Measurements from ENCODE around the gene ECHDC3. TPM values are rescaled to one million over a fixed set of nuclear protein-coding genes. Genes with fewer than 3 reads are reported as not detected.
A peak's percentile ranks its signal among the peaks of the same experiment; 100 is the strongest.

The ECHDC3 gene, protein sequence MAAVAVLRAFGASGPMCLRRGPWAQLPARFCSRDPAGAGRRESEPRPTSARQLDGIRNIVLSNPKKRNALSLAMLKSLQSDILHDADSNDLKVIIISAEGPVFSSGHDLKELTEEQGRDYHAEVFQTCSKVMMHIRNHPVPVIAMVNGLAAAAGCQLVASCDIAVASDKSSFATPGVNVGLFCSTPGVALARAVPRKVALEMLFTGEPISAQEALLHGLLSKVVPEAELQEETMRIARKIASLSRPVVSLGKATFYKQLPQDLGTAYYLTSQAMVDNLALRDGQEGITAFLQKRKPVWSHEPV
- total RNA-seq (2016; rRNA removed; fragmentation: Illumina TruSeq; extraction: Trizol), result not detected in 2 replicates
- total RNA-seq (2016; cell fraction: cytosol; rRNA removed; fragmentation: Illumina TruSeq; extraction: Trizol; ENCODE audit: low read depth), result not detected in 2 replicates
- 0.13 TPM in 1 of 2 replicates, not detected in the other for total RNA-seq (2016; cell fraction: insoluble cytoplasmic fraction; rRNA removed; fragmentation: Illumina TruSeq; extraction: Trizol)
- not detected in 2 replicates for total RNA-seq (2016; cell fraction: membrane; rRNA removed; fragmentation: Illumina TruSeq; extraction: Trizol)
- total RNA-seq (2016; cell fraction: nucleus; rRNA removed; fragmentation: Illumina TruSeq; extraction: Trizol), result not detected in 2 replicates
- polyA plus RNA-seq (2011; rRNA removed), result not detected in 2 replicates
- polyA plus RNA-seq (2011; cell fraction: cytosol; rRNA removed), result not detected in 2 replicates
- not detected in 2 replicates for polyA plus RNA-seq (2011; cell fraction: nucleus; rRNA removed)
- polyA plus RNA-seq (2012), result not detected in 2 replicates
- not detected in 2 replicates for polyA plus RNA-seq (2016; cell fraction: cytosol; fragmentation: Illumina TruSeq; extraction: Trizol; ENCODE audit: low read depth)
- polyA plus RNA-seq (2016; cell fraction: insoluble cytoplasmic fraction; fragmentation: Illumina TruSeq; extraction: Trizol; ENCODE audit: low read depth), result not detected in 2 replicates
- polyA plus RNA-seq (2016; cell fraction: membrane; fragmentation: Illumina TruSeq; extraction: Trizol; ENCODE audit: low read depth), result not detected in 2 replicates
- polyA plus RNA-seq (2016; cell fraction: nucleus; fragmentation: Illumina TruSeq; extraction: Trizol; ENCODE audit: insufficient read depth, low read depth), result not detected in 2 replicates
- polyA minus RNA-seq (2011; rRNA and poly(A)+ RNA removed; ENCODE audit: low replicate concordance), result 2.3 TPM in 1 of 2 replicates, not detected in the other
- not detected in 2 replicates for polyA minus RNA-seq (2011; cell fraction: cytosol; rRNA and poly(A)+ RNA removed)
- polyA minus RNA-seq (2011; cell fraction: nucleus; rRNA and poly(A)+ RNA removed), result not detected in 2 replicates
- Bru-seq, nascent RNA, result percentile 8 among the genes with signal in this experiment
- percentile 13 among the genes with signal in this experiment for BruChase-seq, experiment 1, labeled RNA remaining after a 6-hour chase
- BruChase-seq, experiment 2, labeled RNA remaining after a 2-hour chase, result percentile 10 among the genes with signal in this experiment
- long read RNA-seq, experiment 1, result 0 reads
- long read RNA-seq, experiment 2, result 0 reads

DNA sequence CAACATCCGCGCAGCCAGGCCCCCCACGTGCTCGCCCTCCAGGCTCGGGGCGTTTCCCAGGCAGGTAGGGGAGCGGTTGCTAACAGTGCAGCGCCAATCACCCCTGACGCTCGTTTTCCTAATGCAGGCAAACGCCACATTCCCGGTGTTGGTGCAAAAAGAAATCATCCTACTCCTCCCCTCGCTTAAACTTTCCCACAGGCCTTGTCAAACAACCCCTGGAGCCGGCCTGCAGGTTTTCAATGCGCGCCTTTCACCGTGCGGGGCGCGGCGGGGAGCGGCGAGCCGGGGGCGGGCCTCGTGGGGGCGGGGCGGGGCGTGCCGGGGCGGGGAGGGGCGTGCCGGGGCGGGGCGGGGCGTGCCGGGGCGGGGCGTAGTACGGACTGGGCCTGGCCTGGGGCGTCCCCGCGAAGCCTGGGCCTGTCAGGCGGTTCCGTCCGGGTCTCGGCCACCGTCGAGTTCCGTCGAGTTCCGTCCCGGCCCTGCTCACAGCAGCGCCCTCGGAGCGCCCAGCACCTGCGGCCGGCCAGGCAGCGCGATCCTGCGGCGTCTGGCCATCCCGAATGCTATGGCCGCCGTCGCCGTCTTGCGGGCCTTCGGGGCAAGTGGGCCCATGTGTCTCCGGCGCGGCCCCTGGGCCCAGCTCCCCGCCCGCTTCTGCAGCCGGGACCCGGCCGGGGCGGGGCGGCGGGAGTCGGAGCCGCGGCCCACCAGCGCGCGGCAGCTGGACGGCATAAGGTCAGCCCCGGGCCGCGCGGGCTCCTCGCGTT lies at the start of gene ECHDC3:
Gene ECHDC3 (plus strand): TSS at position 374 of the 770 bp plus-strand sequence. CDS start 195 bp downstream, at position 569.
- TF ChIP-seq, protein P1, sequence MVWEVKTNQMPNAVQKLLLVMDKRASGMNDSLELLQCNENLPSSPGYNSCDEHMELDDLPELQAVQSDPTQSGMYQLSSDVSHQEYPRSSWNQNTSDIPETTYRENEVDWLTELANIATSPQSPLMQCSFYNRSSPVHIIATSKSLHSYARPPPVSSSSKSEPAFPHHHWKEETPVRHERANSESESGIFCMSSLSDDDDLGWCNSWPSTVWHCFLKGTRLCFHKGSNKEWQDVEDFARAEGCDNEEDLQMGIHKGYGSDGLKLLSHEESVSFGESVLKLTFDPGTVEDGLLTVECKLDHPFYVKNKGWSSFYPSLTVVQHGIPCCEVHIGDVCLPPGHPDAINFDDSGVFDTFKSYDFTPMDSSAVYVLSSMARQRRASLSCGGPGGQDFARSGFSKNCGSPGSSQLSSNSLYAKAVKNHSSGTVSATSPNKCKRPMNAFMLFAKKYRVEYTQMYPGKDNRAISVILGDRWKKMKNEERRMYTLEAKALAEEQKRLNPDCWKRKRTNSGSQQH (CRISPR knock-in tag; IDR thresholded peaks at IDR 0.05; ENCODE audit: low read depth), result no peak
- TF ChIP-seq ZNF674 (CRISPR knock-in tag; IDR thresholded peaks at IDR 0.05; ENCODE audit: low read depth), result no peak
- TF ChIP-seq, protein P2, sequence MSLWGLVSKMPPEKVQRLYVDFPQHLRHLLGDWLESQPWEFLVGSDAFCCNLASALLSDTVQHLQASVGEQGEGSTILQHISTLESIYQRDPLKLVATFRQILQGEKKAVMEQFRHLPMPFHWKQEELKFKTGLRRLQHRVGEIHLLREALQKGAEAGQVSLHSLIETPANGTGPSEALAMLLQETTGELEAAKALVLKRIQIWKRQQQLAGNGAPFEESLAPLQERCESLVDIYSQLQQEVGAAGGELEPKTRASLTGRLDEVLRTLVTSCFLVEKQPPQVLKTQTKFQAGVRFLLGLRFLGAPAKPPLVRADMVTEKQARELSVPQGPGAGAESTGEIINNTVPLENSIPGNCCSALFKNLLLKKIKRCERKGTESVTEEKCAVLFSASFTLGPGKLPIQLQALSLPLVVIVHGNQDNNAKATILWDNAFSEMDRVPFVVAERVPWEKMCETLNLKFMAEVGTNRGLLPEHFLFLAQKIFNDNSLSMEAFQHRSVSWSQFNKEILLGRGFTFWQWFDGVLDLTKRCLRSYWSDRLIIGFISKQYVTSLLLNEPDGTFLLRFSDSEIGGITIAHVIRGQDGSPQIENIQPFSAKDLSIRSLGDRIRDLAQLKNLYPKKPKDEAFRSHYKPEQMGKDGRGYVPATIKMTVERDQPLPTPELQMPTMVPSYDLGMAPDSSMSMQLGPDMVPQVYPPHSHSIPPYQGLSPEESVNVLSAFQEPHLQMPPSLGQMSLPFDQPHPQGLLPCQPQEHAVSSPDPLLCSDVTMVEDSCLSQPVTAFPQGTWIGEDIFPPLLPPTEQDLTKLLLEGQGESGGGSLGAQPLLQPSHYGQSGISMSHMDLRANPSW (CRISPR knock-in tag; IDR thresholded peaks at IDR 0.05; ENCODE audit: borderline replicate concordance), result no peak
- TF ChIP-seq, protein P3, sequence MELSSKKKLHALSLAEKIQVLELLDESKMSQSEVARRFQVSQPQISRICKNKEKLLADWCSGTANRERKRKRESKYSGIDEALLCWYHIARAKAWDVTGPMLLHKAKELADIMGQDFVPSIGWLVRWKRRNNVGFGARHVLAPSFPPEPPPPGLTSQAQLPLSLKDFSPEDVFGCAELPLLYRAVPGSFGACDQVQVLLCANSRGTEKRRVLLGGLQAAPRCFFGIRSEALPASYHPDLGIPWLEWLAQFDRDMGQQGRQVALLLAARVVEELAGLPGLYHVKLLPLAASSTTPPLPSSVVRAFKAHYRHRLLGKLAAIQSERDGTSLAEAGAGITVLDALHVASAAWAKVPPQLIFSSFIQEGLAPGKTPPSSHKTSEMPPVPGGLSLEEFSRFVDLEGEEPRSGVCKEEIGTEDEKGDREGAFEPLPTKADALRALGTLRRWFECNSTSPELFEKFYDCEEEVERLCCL (CRISPR knock-in tag; IDR thresholded peaks at IDR 0.05; ENCODE audit: borderline replicate concordance), result no peak
- H3K9ac ChIP-seq (ENCODE audit: insufficient read depth, low read depth, low read length), result no peak within 1 kb of the TSS
- H3K36me3 ChIP-seq (replicated peaks in 1 of 2; ENCODE audit: control insufficient read depth in 1 of 2, insufficient read depth in 2 of 2, low read length in 2 of 2), result no peaks in the 10 kb centered on the region
- BruUV-seq (replicated peaks), result no TSS peak
- peaks cover 28% of the 10 kb centered on the region for H3K4me1 ChIP-seq (ENCODE audit: insufficient read depth, low read length)
- in situ Hi-C loops (cut with HindIII; ENCODE audit: extremely low pct_ligation_motif_present, low pct_unique_long_range_greater_than_20kb) (no loop called here), intact Hi-C loops (cut with micrococcal nuclease; ENCODE audit: unreplicated experiment) (no loop called here)
- no peaks in the 10 kb centered on the region for H4K20me1 ChIP-seq (ENCODE audit: insufficient read depth, low read length)
- peak within 1 kb of the TSS; percentile 56 for H3K4me2 ChIP-seq (ENCODE audit: low read depth, low read length)
- DNase-seq (ENCODE audit: low spot score) (no peak), FAIRE-seq (no peak), ATAC-seq (no peak)
- H3K27me3 ChIP-seq (ENCODE audit: control insufficient read depth in 1 of 2, insufficient read depth in 2 of 2, low read length in 2 of 2), result peaks cover 0 to 3% of the 10 kb centered on the region in 2 experiments; a peak in 1 of 5 replicates
- ChIA-PET CTCF (ENCODE audit: low intra/inter-chr PET ratio, low total read pairs) (no interaction called here), POLR2A (no interaction called here)
- H2AFZ ChIP-seq (ENCODE audit: low read length), result no peak within 1 kb of the TSS
- no peaks in the 10 kb centered on the region for H3K9me3 ChIP-seq (ENCODE audit: low read length)
- H3K79me2 ChIP-seq (ENCODE audit: insufficient read depth, low read length), result no peaks in the 10 kb centered on the region
- H3K4me3 ChIP-seq (replicated peaks in 1 of 3; ENCODE audit: insufficient read depth in 1 of 3, low read depth in 2 of 3, low read length in 3 of 3), result peak within 1 kb of the TSS in 1 of 3 experiments; percentile 9; a peak in 1 of 6 replicates
- H3K27ac ChIP-seq (ENCODE audit: extremely low read length, insufficient read depth, low read length), result no peak within 1 kb of the TSS
- 96% methylated on average over 68 of the region's 93 CpGs for WGBS (ENCODE audit: low lambda C conversion rate)

All from HepG2 (cell line).